Mesenchymal stem cell (in vitro differentiated cells and primary cell): ENCODE data around the gene ATP5MG.

Experiments used
- DNase-seq: peaks from one replicate; pipeline ENCODE4 v3.0.0-alpha.2; 2013
- H2AFZ ChIP-seq: one replicate; pipeline ENCODE4 v1.6.1; 2013; ENCODE audit warnings: low read depth, mild to moderate bottlenecking, control low read depth, inconsistent platforms, low read length, moderate library complexity
- H2AK5ac ChIP-seq: 2 replicates; pipeline ENCODE4 v1.6.1; 2013; ENCODE audit warnings: low read length, moderate library complexity, mild to moderate bottlenecking, inconsistent platforms; ENCODE audit not compliant: severe bottlenecking
- H2BK120ac ChIP-seq: one replicate; pipeline ENCODE4 v1.6.1; 2013; ENCODE audit warnings: low read depth, mild to moderate bottlenecking, inconsistent platforms, low read length, moderate library complexity
- H2BK12ac ChIP-seq, 2 experiments: one replicate each; pipeline ENCODE4 v1.6.1; 2013; ENCODE audit warnings: inconsistent platforms in 2 of 2, low read length in 2 of 2, mild to moderate bottlenecking in 2 of 2, moderate library complexity in 2 of 2, control low read depth in 1 of 2
- H2BK15ac ChIP-seq: one replicate; pipeline ENCODE4 v1.6.1; 2013; ENCODE audit warnings: mild to moderate bottlenecking, low read depth, inconsistent platforms; ENCODE audit not compliant: poor library complexity, severe bottlenecking
- H2BK5ac ChIP-seq: 2 replicates; pipeline ENCODE4 v1.6.1; 2013; ENCODE audit warnings: low read depth, mild to moderate bottlenecking, low read length, control low read depth, inconsistent platforms; ENCODE audit not compliant: poor library complexity, severe bottlenecking
- H3K14ac ChIP-seq, 2 experiments: one replicate each; pipeline ENCODE4 v1.6.1; 2013; ENCODE audit warnings: inconsistent platforms in 2 of 2, low read length in 2 of 2, control low read depth in 1 of 2, mild to moderate bottlenecking in 1 of 2, moderate library complexity in 1 of 2
- H3K18ac ChIP-seq, 2 experiments: one replicate each; pipeline ENCODE4 v1.6.1; 2013; ENCODE audit warnings: inconsistent platforms in 2 of 2, low read length in 2 of 2, control low read depth in 1 of 2, low read depth in 1 of 2, mild to moderate bottlenecking in 1 of 2
- H3K23ac ChIP-seq, 2 experiments: one replicate each; pipeline ENCODE4 v1.6.1; 2013; ENCODE audit warnings: inconsistent platforms in 2 of 2, low read length in 2 of 2, mild to moderate bottlenecking in 2 of 2, moderate library complexity in 2 of 2, control low read depth in 1 of 2
- H3K27ac ChIP-seq: 2 replicates; pipeline ENCODE4 v1.5.1; 2013; ENCODE audit warnings: mild to moderate bottlenecking, moderate library complexity, low read length, control low read depth, inconsistent platforms; ENCODE audit not compliant: poor library complexity, severe bottlenecking
- H3K27me3 ChIP-seq, 2 experiments: 2 replicates each; pipeline versions ENCODE4 v1.6.1 to v1.7.0; 2013; ENCODE audit warnings: low read length in 2 of 2, mild to moderate bottlenecking in 2 of 2, moderate library complexity in 2 of 2, control low read depth in 1 of 2, inconsistent platforms in 1 of 2; ENCODE audit not compliant: control insufficient read depth in 1 of 2, insufficient read depth in 1 of 2
- H3K36me3 ChIP-seq, 2 experiments: 2 replicates each; pipeline versions ENCODE4 v1.6.1 to v1.7.0; 2013; ENCODE audit warnings: low read length in 2 of 2, control low read depth in 1 of 2, inconsistent platforms in 1 of 2, low read depth in 1 of 2, mild to moderate bottlenecking in 1 of 2; ENCODE audit not compliant: insufficient read depth in 2 of 2, control insufficient read depth in 1 of 2
- H3K4ac ChIP-seq, 2 experiments: one replicate each; pipeline ENCODE4 v1.6.1; 2013; ENCODE audit warnings: inconsistent platforms in 2 of 2, low read length in 2 of 2, mild to moderate bottlenecking in 2 of 2, moderate library complexity in 2 of 2, control low read depth in 1 of 2, low read depth in 1 of 2
- H3K4me1 ChIP-seq: 2 replicates; pipeline ENCODE4 v1.6.1; 2013; ENCODE audit warnings: low read depth, low read length, control low read depth; ENCODE audit not compliant: control insufficient read depth, insufficient read depth
- H3K4me2 ChIP-seq: 2 replicates; pipeline ENCODE4 v1.6.1; 2013; ENCODE audit warnings: low read length, mild to moderate bottlenecking, inconsistent platforms; ENCODE audit not compliant: poor library complexity, severe bottlenecking
- H3K4me3 ChIP-seq, 2 experiments: 2 replicates each; pipeline versions ENCODE4 v1.5.1 to v1.7.0; 2013; ENCODE audit warnings: low read length in 2 of 2, mild to moderate bottlenecking in 2 of 2, control low read depth in 1 of 2, low read depth in 1 of 2; ENCODE audit not compliant: insufficient read depth in 1 of 2
- H3K79me1 ChIP-seq: replicated peaks from 2 replicates; pipeline ENCODE4 v1.6.1; 2013; ENCODE audit warnings: mild to moderate bottlenecking, control low read depth, low read length, inconsistent platforms; ENCODE audit not compliant: poor library complexity, severe bottlenecking
- H3K9ac ChIP-seq: 2 replicates; pipeline ENCODE4 v1.7.0; 2013; ENCODE audit warnings: mild to moderate bottlenecking, low read length, moderate library complexity
- H3K9me3 ChIP-seq: 2 replicates; pipeline ENCODE4 v1.7.0; 2013; ENCODE audit warnings: mild to moderate bottlenecking, low read length; ENCODE audit not compliant: control insufficient read depth
- H4K8ac ChIP-seq: one replicate; pipeline ENCODE4 v1.6.1; 2013; ENCODE audit warnings: inconsistent platforms, mild to moderate bottlenecking, low read length, moderate library complexity
- H4K91ac ChIP-seq: one replicate; pipeline ENCODE4 v1.6.1; 2013; ENCODE audit warnings: mild to moderate bottlenecking, low read length, inconsistent platforms
- WGBS: methylation state at CpG from one replicate; pipeline ENCODE4 v1.1.7; 2013; ENCODE audit warnings: mixed read lengths; 5-methylcytosine and 5-hydroxymethylcytosine counted together

The ATP5MG gene

DNA sequence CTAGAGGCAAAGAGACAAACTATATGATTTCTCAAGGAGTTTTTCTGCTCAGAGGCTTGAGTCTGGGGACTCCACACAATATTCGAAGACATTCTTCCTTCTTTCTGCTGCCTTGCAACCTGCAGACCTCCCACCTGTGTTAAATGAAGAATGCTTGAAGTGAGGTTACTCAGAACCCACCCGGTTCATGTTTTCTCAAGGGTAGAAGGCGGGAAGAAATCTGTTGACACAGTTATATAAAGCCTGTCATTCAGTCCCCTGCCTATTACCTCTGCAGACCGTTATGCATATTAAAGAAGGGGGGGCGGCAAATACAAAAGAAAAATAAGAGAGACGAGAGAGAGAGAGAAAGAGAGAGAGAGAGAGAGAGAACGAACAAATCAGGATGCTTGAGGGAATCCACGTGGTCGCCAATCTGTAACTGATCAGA, 32.7 kb downstream of the ATP5MG start:
- Histone ChIP-seq H3K79me1 (no peaks in the 10 kb centered on the region), H2BK15ac (no peak overlapping the region), H3K36me3 (no peaks in the 10 kb centered on the region), H2BK12ac (no peak overlapping the region), H2AFZ (no peak overlapping the region), H3K14ac (no peak overlapping the region), H3K4me1 (peaks cover 5% of the 10 kb centered on the region), H3K4ac (no peak overlapping the region), H3K27ac (no peak overlapping the region), H2BK120ac (no peak overlapping the region), H2AK5ac (no peak overlapping the region), H4K8ac (no peak overlapping the region), H4K91ac (no peak overlapping the region), H3K23ac (no peak overlapping the region), H3K18ac (no peak overlapping the region), H3K27me3 (no peaks in the 10 kb centered on the region), H3K4me3 (peak overlapping the region in 1 of 2 experiments; percentile 85), H3K9ac (peak overlapping the region; percentile 74), H3K9me3 (no peaks in the 10 kb centered on the region), H2BK5ac (no peak overlapping the region), H3K4me2 (peak overlapping the region; percentile 93)
- DNase-seq, result no peak
- WGBS, result 0% methylated on average over 6 of the region's 9 CpGs

DNA sequence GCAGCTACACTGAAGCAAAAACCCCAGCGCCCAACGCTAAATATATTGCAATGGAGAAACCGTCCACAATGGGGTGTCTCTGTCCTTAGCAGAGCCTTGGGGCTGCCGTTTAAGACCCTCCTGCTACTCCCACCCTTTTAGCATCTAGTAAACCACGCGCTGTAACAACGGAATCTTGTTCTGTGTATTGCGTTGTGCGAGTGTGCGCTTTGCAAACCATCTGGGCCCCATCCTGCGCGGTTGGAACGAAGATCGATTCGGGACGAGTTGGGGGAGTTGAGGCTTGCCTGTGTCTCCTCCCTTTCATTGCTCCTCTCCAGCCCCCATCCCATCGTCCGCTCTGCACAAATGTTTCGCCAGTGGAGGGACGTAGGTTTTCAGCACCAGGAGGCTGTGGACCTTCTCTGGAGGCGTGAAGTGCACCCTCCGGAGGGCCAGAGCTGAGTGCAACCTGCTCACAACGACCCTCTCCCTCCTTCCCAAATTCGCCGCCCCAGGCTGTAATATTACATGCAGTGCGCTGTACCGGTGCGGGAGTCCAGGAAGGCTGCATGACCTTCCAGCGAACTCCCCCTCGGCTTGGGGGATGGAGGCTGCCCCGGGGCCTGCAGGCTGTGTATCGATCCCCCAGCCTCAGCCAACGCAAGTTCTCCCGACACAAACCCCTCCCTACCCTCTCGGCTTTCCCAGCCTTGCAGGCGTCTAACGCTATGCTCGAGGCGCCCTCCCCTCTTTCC, 33.3 kb downstream of the ATP5MG start:
- Histone ChIP-seq H2AK5ac (no peak overlapping the region), H2BK12ac (no peak overlapping the region), H2BK5ac (no peak overlapping the region), H3K4me3 (peak overlapping the region; percentile 69 to 85), H3K18ac (no peak overlapping the region), H4K91ac (no peak overlapping the region), H2BK120ac (no peak overlapping the region), H3K4ac (no peak overlapping the region), H3K14ac (peak overlapping the region in 1 of 2 experiments; percentile 29), H3K4me1 (peaks cover 5% of the 10 kb centered on the region), H3K4me2 (peak overlapping the region; percentile 93), H2BK15ac (no peak overlapping the region), H3K9me3 (no peaks in the 10 kb centered on the region), H4K8ac (no peak overlapping the region), H3K79me1 (no peaks in the 10 kb centered on the region), H3K9ac (peak overlapping the region; percentile 74), H3K23ac (no peak overlapping the region), H3K36me3 (no peaks in the 10 kb centered on the region), H3K27me3 (no peaks in the 10 kb centered on the region), H2AFZ (peak overlapping the region; percentile 77), H3K27ac (no peak overlapping the region)
- DNase-seq, result peak; percentile 70
- under 1% methylated on average over 38 of the region's 39 CpGs for WGBS

DNA sequence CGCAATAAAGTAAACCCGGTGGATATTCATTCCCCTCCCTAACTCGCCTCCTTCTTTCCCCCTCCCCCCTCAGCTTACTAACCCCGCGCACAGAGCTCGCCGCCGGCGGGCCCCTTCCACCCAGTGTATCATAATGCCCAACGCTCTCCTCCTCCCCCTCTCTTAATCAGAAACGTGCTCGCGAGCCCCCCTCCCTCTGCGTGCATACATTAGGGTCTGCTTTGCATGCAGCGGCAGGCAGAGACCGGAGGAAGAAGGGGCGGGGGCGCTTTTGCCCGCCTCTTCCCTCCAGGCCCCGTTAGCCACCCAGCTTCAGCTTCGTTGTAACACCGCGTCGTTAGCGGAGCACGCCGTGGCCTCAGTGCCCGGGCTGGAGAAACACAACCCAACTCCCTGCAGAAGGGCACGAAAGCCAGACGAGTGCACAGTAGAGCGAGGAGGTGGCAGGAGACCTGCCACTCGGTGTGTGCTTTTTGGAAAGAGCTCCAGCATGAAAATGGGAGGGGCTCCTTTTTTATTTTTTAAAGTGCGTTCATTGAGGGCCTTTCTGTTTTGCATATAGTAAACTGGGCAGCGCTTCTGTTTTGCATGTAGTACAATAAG, 34.0 kb downstream of the ATP5MG start:
- H3K14ac ChIP-seq, result peak overlapping the region in 1 of 2 experiments; percentile 29

More for the DNA sequence above, 34.0 kb downstream of the ATP5MG start:
- peak overlapping the region in 1 of 2 experiments; percentile 16 for H3K23ac ChIP-seq
- peak overlapping the region in 1 of 2 experiments; percentile 83 for H3K18ac ChIP-seq
- H3K9ac ChIP-seq, result peak overlapping the region; percentile 74
- peak overlapping the region; percentile 69 to 85 for H3K4me3 ChIP-seq
- WGBS, result 1% methylated on average over 34 of the region's 34 CpGs
- peak overlapping the region; percentile 93 for H3K4me2 ChIP-seq
- H3K79me1 ChIP-seq, result no peaks in the 10 kb centered on the region
- no peak overlapping the region for H2BK15ac ChIP-seq
- no peak overlapping the region for H2BK120ac ChIP-seq
- peak; percentile 71 for DNase-seq
- H4K91ac ChIP-seq, result no peak overlapping the region
- H2AFZ ChIP-seq, result peak overlapping the region; percentile 97
- H4K8ac ChIP-seq, result peak overlapping the region; percentile 66
- peak overlapping the region in 1 of 2 experiments; percentile 35 for H3K4ac ChIP-seq
- no peaks in the 10 kb centered on the region for H3K27me3 ChIP-seq
- H3K4me1 ChIP-seq, result peaks cover 5% of the 10 kb centered on the region
- H2BK12ac ChIP-seq, result peak overlapping the region in 1 of 2 experiments; percentile 17
- H3K27ac ChIP-seq, result peak overlapping the region; percentile 96
- H2BK5ac ChIP-seq, result no peak overlapping the region
- no peak overlapping the region for H2AK5ac ChIP-seq
- no peaks in the 10 kb centered on the region for H3K36me3 ChIP-seq
- no peaks in the 10 kb centered on the region for H3K9me3 ChIP-seq
